ENCODE measurements around the gene JARID2. TPM values are rescaled to one million over a fixed set of nuclear protein-coding genes. Genes with fewer than 3 reads are reported as not detected.

Gene JARID2
- total and polyA plus RNA-seq, 9 of the 15 experiments (the other 6 are each of a cell fraction or from before 2014, with no cell fraction given): 5.0 to 29.0 (median 15.6) TPM

GRCh38 chr6:15551798-15552197 is 305.9 kb downstream of the JARID2 start (continued):
- TF ChIP-seq REST (IDR thresholded peaks at IDR 0.05; ENCODE audit: borderline replicate concordance) (no peak), REST (CRISPR knock-in tag; IDR thresholded peaks at IDR 0.05; ENCODE audit: low read depth) (0 out of 2 replicates have a peak, but pooled peaks have one; percentile 46), ZNF780A (CRISPR knock-in tag; IDR thresholded peaks at IDR 0.05) (no peak), BMI1 (IDR thresholded peaks at IDR 0.05; ENCODE audit: low read length) (no peak), ZNF77 (CRISPR knock-in tag; IDR thresholded peaks at IDR 0.05) (no peak), TEAD2 (tag; IDR thresholded peaks at IDR 0.05) (no peak), SMAD3 (CRISPR knock-in tag; conservative IDR thresholded peaks at IDR 0.05) (no peak), NFIC (IDR thresholded peaks at IDR 0.05) (no peak), ATF4 (CRISPR knock-in tag; IDR thresholded peaks at IDR 0.05) (no peak), TCF7L2 (IDR thresholded peaks at IDR 0.05; ENCODE audit: low read depth, low read length) (no peak), TCF7 (IDR thresholded peaks at IDR 0.05; ENCODE audit: borderline replicate concordance) (no peak), CLOCK (CRISPR knock-in tag; IDR thresholded peaks at IDR 0.05; ENCODE audit: borderline replicate concordance) (no peak), PHB2 (IDR thresholded peaks at IDR 0.05; ENCODE audit: low read depth) (no peak), ARID3B (CRISPR knock-in tag; IDR thresholded peaks at IDR 0.05; ENCODE audit: borderline replicate concordance) (no peak), ARID3A (IDR thresholded peaks at IDR 0.05; ENCODE audit: borderline replicate concordance, low read depth, low read length) (no peak)

Measured in K562 (cell line).